Gastrocnemius medialis (tissue), 4 donors: ENCODE data around the gene TSPAN16.

ENCODE experiments used
- CTCF ChIP-seq, 5 experiments: fragments of 450-650 bp in 3 of 5; fragments of 200-600 bp in 2 of 5; sonication (generic) in 2 of 5; IDR thresholded peaks in 4 of 5; conservative IDR thresholded peaks in 1 of 5; 1 replicate in 4 of 5; 2 replicates in 1 of 5; pipeline ENCODE4 v1.5.1; 2016 to 2019; ENCODE audit warnings: antibody characterized with exemption in 5 of 5, mild to moderate bottlenecking in 3 of 5, moderate library complexity in 3 of 5
- POLR2A ChIP-seq, 2 donors: fragments of 450-650 bp; IDR thresholded peaks; one replicate each; pipeline ENCODE4 v1.6.1; 2017; ENCODE audit warnings: antibody characterized with exemption in 2 of 2, mild to moderate bottlenecking in 2 of 2, moderate library complexity in 2 of 2

GRCh38 chr19:11254666-11255065 lies 41.3 kb upstream of the TSPAN16 start:
- TF ChIP-seq CTCF (IDR thresholded peaks at IDR 0.05 in 4 of 5, conservative IDR thresholded peaks at IDR 0.05 in 1 of 5) (no peak), POLR2A (IDR thresholded peaks at IDR 0.05) (no peak)
